CD14-positive monocyte (primary cell): ENCODE data around the gene CIB1. TPM values are rescaled to one million over a fixed set of nuclear protein-coding genes. Genes with fewer than 3 reads are reported as not detected.

Experiments
- DNase-seq, 3 donors: peaks; one replicate each; pipeline ENCODE4 v3.0.0-alpha.2; 2011 to 2022
- H2AFZ ChIP-seq: 2 replicates; pipeline ENCODE4 v1.6.0; 2012; ENCODE audit warnings: mild to moderate bottlenecking, low read depth, low read length, inconsistent platforms; ENCODE audit not compliant: insufficient read depth, poor library complexity, severe bottlenecking
- H3K27ac ChIP-seq, 2 donors: 1 replicate in 1 of 2; 2 replicates in 1 of 2; pipeline ENCODE4 v1.5.1; 2012 to 2013; ENCODE audit warnings: low read length in 2 of 2, control low read depth in 1 of 2, inconsistent platforms in 1 of 2, low read depth in 1 of 2, mild to moderate bottlenecking in 1 of 2
- H3K27me3 ChIP-seq, 2 donors: one replicate each; pipeline versions ENCODE4 v1.6.0 to v1.6.1; 2011 to 2013; ENCODE audit warnings: low read length in 2 of 2; ENCODE audit not compliant: control insufficient read depth in 2 of 2, insufficient read depth in 2 of 2
- H3K36me3 ChIP-seq, 2 donors: replicated peaks in 1 of 2; 1 replicate in 1 of 2; 2 replicates in 1 of 2; pipeline versions ENCODE4 v1.5.1 to v1.6.1; 2012 to 2013; ENCODE audit warnings: low read length in 2 of 2, control low read depth in 1 of 2, inconsistent platforms in 1 of 2, mild to moderate bottlenecking in 1 of 2; ENCODE audit not compliant: insufficient read depth in 2 of 2, control insufficient read depth in 1 of 2
- H3K4me1 ChIP-seq, 2 donors: 1 replicate in 1 of 2; 2 replicates in 1 of 2; pipeline versions ENCODE4 v1.5.1 to v1.6.1; 2012 to 2013; ENCODE audit warnings: low read length in 2 of 2, control low read depth in 1 of 2, inconsistent platforms in 1 of 2, mild to moderate bottlenecking in 1 of 2, moderate library complexity in 1 of 2; ENCODE audit not compliant: insufficient read depth in 2 of 2, control insufficient read depth in 1 of 2
- H3K4me2 ChIP-seq: replicated peaks from 2 replicates; pipeline ENCODE3; 2012; ENCODE audit warnings: low read length, moderate library complexity, mild to moderate bottlenecking; ENCODE audit not compliant: poor library complexity, severe bottlenecking; ENCODE audit errors: extremely low read depth
- H3K4me3 ChIP-seq, 3 experiments: fragments of 200-600 bp in 1 of 3; sonication (generic) in 1 of 3; replicated peaks in 1 of 3; 1 replicate in 2 of 3; 2 replicates in 1 of 3; pipeline ENCODE4 v1.5.1; 2011 to 2013; ENCODE audit warnings: low read length in 3 of 3, mild to moderate bottlenecking in 3 of 3, control low read depth in 2 of 3, low read depth in 2 of 3, inconsistent platforms in 1 of 3, moderate library complexity in 1 of 3
- H3K79me2 ChIP-seq: 2 replicates; pipeline ENCODE4 v1.6.0; 2012; ENCODE audit warnings: mild to moderate bottlenecking, control low read depth, inconsistent platforms, low read length, moderate library complexity; ENCODE audit not compliant: insufficient read depth
- H3K9ac ChIP-seq: 2 replicates; pipeline ENCODE4 v1.6.0; 2017; ENCODE audit warnings: low read length, mild to moderate bottlenecking; ENCODE audit not compliant: insufficient read depth, poor library complexity, severe bottlenecking
- H3K9me3 ChIP-seq, 2 donors: replicated peaks in 1 of 2; 1 replicate in 1 of 2; 2 replicates in 1 of 2; pipeline versions ENCODE4 v1.5.1 to v1.6.1; 2012 to 2013; ENCODE audit warnings: low read length in 2 of 2, control low read depth in 1 of 2; ENCODE audit not compliant: control insufficient read depth in 1 of 2, insufficient read depth in 1 of 2
- H4K20me1 ChIP-seq: 2 replicates; pipeline ENCODE4 v1.6.0; 2012; ENCODE audit warnings: mild to moderate bottlenecking, low read length, control low read depth, moderate library complexity; ENCODE audit not compliant: insufficient read depth
- H3K27ac Mint-ChIP-seq, 7 donors: one replicate each; pipeline ENCODE4 v1.8.0; 2020; ENCODE audit warnings: mild to moderate bottlenecking in 7 of 7, mixed read lengths in 7 of 7, moderate library complexity in 6 of 7, inconsistent platforms in 2 of 7
- H3K27me3 Mint-ChIP-seq, 3 donors: one replicate each; pipeline ENCODE4 v1.8.0; 2021 to 2022; ENCODE audit warnings: low read depth in 3 of 3, mild to moderate bottlenecking in 3 of 3, mixed read lengths in 3 of 3, moderate library complexity in 3 of 3, inconsistent platforms in 1 of 3
- H3K36me3 Mint-ChIP-seq, 2 donors: one replicate each; pipeline ENCODE4 v1.8.0; 2020; ENCODE audit warnings: mixed read lengths in 2 of 2, inconsistent platforms in 1 of 2, mild to moderate bottlenecking in 1 of 2
- H3K4me1 Mint-ChIP-seq: one replicate; pipeline ENCODE4 v1.8.0; 2020; ENCODE audit warnings: mild to moderate bottlenecking, mixed read lengths
- H3K4me3 Mint-ChIP-seq, 2 donors: one replicate each; pipeline ENCODE4 v1.8.0; 2020; ENCODE audit warnings: mild to moderate bottlenecking in 2 of 2, mixed read lengths in 2 of 2, moderate library complexity in 1 of 2
- H3K9me3 Mint-ChIP-seq, 7 donors: one replicate each; pipeline ENCODE4 v1.8.0; 2020 to 2022; ENCODE audit warnings: mixed read lengths in 7 of 7, mild to moderate bottlenecking in 6 of 7, moderate library complexity in 6 of 7, inconsistent platforms in 2 of 7
- WGBS: methylation state at CpG from one replicate; pipeline ENCODE4 v1.1.5; 2013; ENCODE audit warnings: missing lambda C conversion rate; ENCODE audit not compliant: insufficient coverage; 5-methylcytosine and 5-hydroxymethylcytosine counted together
- intact Hi-C, 2 donors: fragments of 100-400 bp; cut with micrococcal nuclease; formaldehyde crosslinking; loops; one replicate each; pipeline versions ENCODE4 v1.15.0 to v1.15.1; 2023
- polyA plus RNA-seq, 3 donors: library from polyadenylated mRNA; depleted of rRNA in 1 of 3; unstranded in 2 of 3; stranded (reverse) in 1 of 3; fragments of 300-500 nt in 2 of 3; fragments of >200 nt in 1 of 3; fragmentation: Illumina TruSeq in 2 of 3; gene quantifications; 1 replicate in 2 of 3; 2 replicates in 1 of 3; pipeline ENCODE4 v1.2.3, GENCODE V29; 2012 to 2021
- TF ChIP-seq, protein P1 (sequence below): fragments of 200-600 bp; IDR thresholded peaks from one replicate; pipeline ENCODE4 v1.8.0; 2022; ENCODE audit warnings: antibody characterized with exemption, mild to moderate bottlenecking

The CIB1 gene
- polyA plus RNA-seq, 3 donors: 77.5 to 197 (median 169) TPM

DNA sequence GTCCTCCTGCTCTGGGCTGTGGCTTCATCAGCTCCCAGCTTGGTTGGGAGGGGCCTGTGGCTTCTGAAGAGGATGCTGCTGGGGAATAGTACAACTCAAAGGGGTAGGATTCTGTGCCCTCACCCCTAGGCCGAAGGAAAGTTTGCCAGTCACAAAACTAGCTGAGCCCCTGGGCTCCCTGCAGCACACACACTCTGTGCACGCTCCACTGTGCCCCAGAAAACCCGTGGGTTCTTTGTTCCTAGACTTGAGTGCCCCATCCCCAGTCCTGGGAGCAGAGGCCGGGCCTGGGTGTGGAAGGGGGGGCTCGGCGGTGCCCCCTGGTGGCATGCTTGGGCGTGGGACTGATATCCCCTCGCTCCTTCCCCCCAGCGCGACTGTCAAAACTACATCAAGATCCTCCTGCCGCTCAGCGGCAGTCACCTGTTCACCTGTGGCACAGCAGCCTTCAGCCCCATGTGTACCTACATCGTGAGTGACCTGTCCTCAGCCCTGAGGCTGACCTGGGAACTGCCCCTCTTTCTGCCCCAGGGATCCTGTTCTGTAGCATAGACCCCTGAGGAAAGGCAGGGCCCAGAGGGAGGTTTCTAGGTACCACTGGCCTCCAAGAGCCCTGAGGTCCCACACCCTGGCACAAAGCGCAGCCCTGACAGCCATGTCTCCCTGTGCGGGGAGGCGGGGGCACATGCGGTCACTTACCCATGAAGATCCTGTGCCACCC lies 14.2 kb downstream of the CIB1 start:
- Mint-ChIP-seq H3K4me1 (peaks cover 6% of the 10 kb centered on the region), H3K36me3 (peaks cover 64 to 86% of the 10 kb centered on the region in 2 donors), H3K9me3 (no peaks in the 10 kb centered on the region), H3K27me3 (peaks cover 0 to 2% (median 0%) of the 10 kb centered on the region in 3 donors), H3K27ac (peak overlapping the region in 2 of 7 donors; percentile 50 to 80), H3K4me3 (no peak overlapping the region)
- Histone ChIP-seq H2AFZ (no peak overlapping the region), H4K20me1 (peaks cover 83% of the 10 kb centered on the region), H3K79me2 (peaks cover 29% of the 10 kb centered on the region), H3K4me2 (no peak overlapping the region), H3K9ac (no peak overlapping the region), H3K9me3 (no peaks in the 10 kb centered on the region), H3K4me1 (no peaks in the 10 kb centered on the region), H3K27me3 (no peaks in the 10 kb centered on the region), H3K36me3 (peaks cover 68 to 89% of the 10 kb centered on the region in 2 donors), H3K4me3 (no peak overlapping the region), H3K27ac (peak overlapping the region in 1 of 2 donors; percentile 26)
- TF ChIP-seq, protein P1, sequence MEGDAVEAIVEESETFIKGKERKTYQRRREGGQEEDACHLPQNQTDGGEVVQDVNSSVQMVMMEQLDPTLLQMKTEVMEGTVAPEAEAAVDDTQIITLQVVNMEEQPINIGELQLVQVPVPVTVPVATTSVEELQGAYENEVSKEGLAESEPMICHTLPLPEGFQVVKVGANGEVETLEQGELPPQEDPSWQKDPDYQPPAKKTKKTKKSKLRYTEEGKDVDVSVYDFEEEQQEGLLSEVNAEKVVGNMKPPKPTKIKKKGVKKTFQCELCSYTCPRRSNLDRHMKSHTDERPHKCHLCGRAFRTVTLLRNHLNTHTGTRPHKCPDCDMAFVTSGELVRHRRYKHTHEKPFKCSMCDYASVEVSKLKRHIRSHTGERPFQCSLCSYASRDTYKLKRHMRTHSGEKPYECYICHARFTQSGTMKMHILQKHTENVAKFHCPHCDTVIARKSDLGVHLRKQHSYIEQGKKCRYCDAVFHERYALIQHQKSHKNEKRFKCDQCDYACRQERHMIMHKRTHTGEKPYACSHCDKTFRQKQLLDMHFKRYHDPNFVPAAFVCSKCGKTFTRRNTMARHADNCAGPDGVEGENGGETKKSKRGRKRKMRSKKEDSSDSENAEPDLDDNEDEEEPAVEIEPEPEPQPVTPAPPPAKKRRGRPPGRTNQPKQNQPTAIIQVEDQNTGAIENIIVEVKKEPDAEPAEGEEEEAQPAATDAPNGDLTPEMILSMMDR: peak; percentile 74
- DNase-seq: peak in 2 of 3 donors; percentile 33 to 46
- WGBS: 66% methylated on average over 12 of the region's 17 CpGs
- intact Hi-C loops: no loop called here

DNA sequence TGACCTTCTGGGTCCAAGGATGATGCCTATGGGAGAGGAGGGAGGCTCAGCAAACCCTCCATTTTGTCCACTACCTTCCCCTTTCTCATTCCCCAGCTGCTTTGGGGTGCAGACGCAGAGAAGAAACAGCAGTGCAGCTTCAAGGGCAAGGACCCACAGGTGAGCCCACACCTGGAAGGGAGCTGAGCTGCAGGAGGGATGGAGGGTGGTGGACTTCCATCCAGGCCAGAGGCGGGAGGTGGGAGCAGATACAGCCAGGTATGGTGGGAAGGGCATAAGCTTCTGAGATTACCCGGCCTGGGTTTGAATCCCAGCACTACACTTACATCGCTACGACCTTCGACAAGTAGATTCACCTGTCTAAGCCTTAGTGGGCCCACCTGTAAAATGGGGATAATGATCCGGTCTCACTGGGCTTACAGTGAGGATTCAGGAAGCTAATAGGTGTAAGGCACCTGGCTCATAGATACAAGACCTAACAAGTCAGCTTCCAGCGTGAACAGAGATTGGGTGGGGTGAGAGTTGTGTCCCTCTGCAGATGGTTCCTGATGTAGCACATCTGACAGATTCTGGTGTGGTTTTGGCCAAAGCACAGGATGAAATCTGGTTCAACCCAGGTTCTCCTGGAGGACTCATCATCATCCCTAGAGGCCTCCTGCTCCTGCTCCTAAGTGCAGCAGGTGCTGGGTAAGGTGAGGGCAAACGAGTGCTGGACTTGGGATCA lies 15.9 kb downstream of the CIB1 start:
- H3K27ac ChIP-seq: no peak overlapping the region
- Mint-ChIP-seq H3K9me3 (no peaks in the 10 kb centered on the region), H3K36me3 (peaks cover 50 to 78% of the 10 kb centered on the region in 2 donors), H3K4me3 (no peak overlapping the region), H3K27me3 (peaks cover 0 to 2% (median 2%) of the 10 kb centered on the region in 3 donors), H3K4me1 (peaks cover 17% of the 10 kb centered on the region), H3K27ac (peak overlapping the region in 1 of 7 donors; percentile 67)
- TF ChIP-seq, protein P1: no peak
- H3K27me3 ChIP-seq: no peaks in the 10 kb centered on the region
- 100% methylated on average over 2 of the region's 9 CpGs for WGBS
- H3K4me2 ChIP-seq: no peak overlapping the region
- peaks cover 4 to 11% of the 10 kb centered on the region in 2 donors for H3K4me1 ChIP-seq
- H3K9me3 ChIP-seq: no peaks in the 10 kb centered on the region
- peaks cover 84% of the 10 kb centered on the region for H4K20me1 ChIP-seq
- peaks cover 42% of the 10 kb centered on the region for H3K79me2 ChIP-seq
- intact Hi-C loops: no loop called here
- peaks cover 51 to 85% of the 10 kb centered on the region in 2 donors for H3K36me3 ChIP-seq
- H3K9ac ChIP-seq: no peak overlapping the region
- DNase-seq: no peak
- no peak overlapping the region for H3K4me3 ChIP-seq
- no peak overlapping the region for H2AFZ ChIP-seq
